Endothelial cell (in vitro differentiated cells): ENCODE measurements around the gene JPH3. TPM values are rescaled to one million over a fixed set of nuclear protein-coding genes. Genes with fewer than 3 reads are reported as not detected.

Source experiments
- DNase-seq: peaks from one replicate; pipeline ENCODE4 v3.0.0; 2021; ENCODE audit warnings: low spot score
- H3K27ac Mint-ChIP-seq: one replicate; pipeline ENCODE4 v1.8.0; 2021; ENCODE audit warnings: mixed read lengths, inconsistent platforms; ENCODE audit not compliant: unreplicated experiment
- H3K27me3 Mint-ChIP-seq: one replicate; pipeline ENCODE4 v1.8.0; 2021; ENCODE audit warnings: mild to moderate bottlenecking, moderate library complexity, mixed read lengths, inconsistent platforms; ENCODE audit not compliant: unreplicated experiment
- H3K36me3 Mint-ChIP-seq: one replicate; pipeline ENCODE4 v1.8.0; 2021; ENCODE audit warnings: mild to moderate bottlenecking, low read depth, mixed read lengths, inconsistent platforms; ENCODE audit not compliant: unreplicated experiment
- H3K4me1 Mint-ChIP-seq: one replicate; pipeline ENCODE4 v1.8.0; 2021; ENCODE audit warnings: mild to moderate bottlenecking, mixed read lengths, inconsistent platforms; ENCODE audit not compliant: unreplicated experiment
- H3K4me3 Mint-ChIP-seq: one replicate; pipeline ENCODE4 v1.8.0; 2021; ENCODE audit warnings: mild to moderate bottlenecking, mixed read lengths, inconsistent platforms; ENCODE audit not compliant: unreplicated experiment
- H3K9me3 Mint-ChIP-seq: one replicate; pipeline ENCODE4 v1.8.0; 2021; ENCODE audit warnings: mixed read lengths, inconsistent platforms; ENCODE audit not compliant: unreplicated experiment
- CTCF ChIP-seq: fragments of 200-600 bp; sonication (generic); IDR thresholded peaks from one replicate; pipeline ENCODE4 v1.5.0; 2021; ENCODE audit warnings: antibody characterized with exemption; ENCODE audit not compliant: unreplicated experiment
- total RNA-seq: library from RNA; stranded (reverse); fragmentation: NEBNext Ultra II Directional; extraction: Animal tissue kit (Norgen Biotek cat#: 25700); gene quantifications from one replicate; pipeline ENCODE4 v1.2.1, GENCODE V29; 2021; ENCODE audit not compliant: unreplicated experiment

JPH3 gene
- total RNA-seq, 1 donor from 2014 or later = 19.1 TPM

DNA sequence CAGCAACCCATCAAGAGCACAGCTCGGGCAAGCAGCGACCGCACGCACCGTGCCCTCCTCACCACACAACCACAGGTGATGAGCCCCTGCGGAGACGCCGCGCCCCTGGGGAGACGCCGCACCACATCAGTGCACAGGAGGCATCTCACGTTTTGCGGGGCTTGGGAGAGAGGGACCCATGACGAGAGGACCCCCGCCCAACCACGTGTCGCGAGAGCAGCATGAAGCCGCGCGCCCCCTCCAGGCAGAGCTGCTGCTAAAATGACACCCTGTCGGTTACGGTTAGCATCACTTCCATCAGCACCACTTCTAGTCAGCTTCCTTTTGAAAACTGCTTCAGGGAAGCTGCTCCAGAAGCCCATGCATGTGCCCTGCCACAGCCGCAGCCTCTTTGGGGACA, 118.1 kb downstream of the JPH3 start:
- TF ChIP-seq CTCF = no peak
- Mint-ChIP-seq H3K27me3 (peaks cover 5% of the 10 kb centered on the region), H3K9me3 (no peaks in the 10 kb centered on the region), H3K4me1 (peaks cover 5% of the 10 kb centered on the region), H3K4me3 (no peak overlapping the region), H3K36me3 (peaks cover 51% of the 10 kb centered on the region), H3K27ac (no peak overlapping the region)
- DNase-seq = no peak

DNA sequence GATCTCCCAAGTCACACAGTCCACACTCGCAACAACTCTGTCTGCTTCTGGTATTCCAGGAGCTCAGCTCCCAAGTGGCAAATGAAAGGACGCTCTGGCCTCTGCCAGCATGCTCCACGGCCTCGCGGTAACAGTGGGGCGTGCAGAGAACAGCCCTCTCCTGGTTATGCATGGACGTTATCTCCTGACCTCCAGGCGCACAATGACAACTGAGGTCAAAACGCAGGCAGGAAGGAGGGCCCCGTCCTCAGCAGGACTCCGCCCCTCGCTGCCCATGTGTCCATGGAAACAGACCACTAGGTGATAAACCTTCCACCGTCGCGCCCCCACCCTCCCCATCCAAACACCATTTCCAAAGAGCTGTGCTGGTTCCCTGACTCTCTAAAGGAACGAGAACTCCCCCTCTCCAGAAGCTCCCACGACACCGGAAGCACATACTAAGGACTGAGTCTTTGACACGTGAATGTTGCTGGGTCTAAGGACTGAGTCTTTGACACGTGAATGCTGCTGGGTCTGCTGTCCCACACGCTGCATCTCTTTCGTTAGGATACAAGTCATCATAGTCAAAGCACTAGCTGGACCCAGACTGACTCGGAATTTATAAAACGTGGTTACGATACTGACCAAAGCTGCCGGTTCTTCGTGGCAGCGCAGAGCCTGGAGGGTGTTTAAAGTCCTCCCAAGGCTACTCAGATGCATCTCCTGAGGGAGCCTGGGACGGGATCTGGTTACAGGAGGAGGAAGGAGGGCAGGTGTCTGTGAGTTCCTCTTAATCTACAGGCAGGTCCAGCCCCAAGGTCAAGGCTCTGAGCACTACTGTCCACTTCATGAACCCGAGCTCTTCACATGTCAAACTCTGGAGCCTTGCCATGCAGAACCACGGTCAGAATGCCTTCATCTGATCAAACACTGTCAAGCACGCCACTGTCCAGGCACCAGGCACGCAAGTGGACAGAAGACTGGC, 119.6 kb downstream of the JPH3 start:
- Mint-ChIP-seq H3K4me3 (peak overlapping the region; percentile 39), H3K36me3 (peaks cover 50% of the 10 kb centered on the region), H3K4me1 (peaks cover 8% of the 10 kb centered on the region), H3K27ac (no peak overlapping the region), H3K27me3 (peaks cover 6% of the 10 kb centered on the region), H3K9me3 (no peaks in the 10 kb centered on the region)
- DNase-seq = no peak
- TF ChIP-seq CTCF = no peak

DNA sequence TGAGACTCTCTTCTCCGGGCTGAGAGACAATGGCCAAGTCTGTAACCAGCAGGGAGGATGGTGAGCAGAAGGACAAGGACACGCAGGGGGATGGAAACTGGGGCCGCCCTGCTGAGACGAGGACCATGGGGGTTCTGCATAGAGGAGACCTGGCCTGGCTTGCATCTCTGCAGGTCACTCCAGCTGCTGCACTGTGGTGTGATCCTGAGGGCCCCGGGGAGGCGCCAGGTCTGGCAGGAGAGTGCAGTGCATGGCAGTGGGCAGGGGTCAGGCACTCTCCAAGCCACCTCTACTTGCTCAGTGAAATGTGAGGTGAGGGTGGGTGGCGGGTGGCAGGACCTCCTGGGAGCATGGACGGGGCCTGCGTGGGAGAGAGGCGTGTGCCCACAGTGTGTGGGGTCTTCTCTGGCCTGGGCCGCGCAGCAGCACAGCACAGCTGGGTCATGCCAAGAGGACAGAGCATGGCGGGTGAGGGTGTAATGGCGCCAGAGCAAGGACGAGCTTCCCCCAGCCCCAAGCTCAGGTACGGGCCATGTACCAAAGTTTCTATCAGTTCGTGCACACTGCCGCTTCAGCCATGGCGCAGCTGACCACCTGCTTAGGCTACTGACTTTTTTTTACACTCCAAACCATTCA, 120.4 kb downstream of the JPH3 start:
- H3K4me1 Mint-ChIP-seq = peaks cover 15% of the 10 kb centered on the region
- peaks cover 6% of the 10 kb centered on the region for H3K27me3 Mint-ChIP-seq
- H3K4me3 Mint-ChIP-seq = no peak overlapping the region
- H3K36me3 Mint-ChIP-seq = peaks cover 52% of the 10 kb centered on the region
- no peak for DNase-seq
- TF ChIP-seq CTCF = no peak
- no peak overlapping the region for H3K27ac Mint-ChIP-seq
- H3K9me3 Mint-ChIP-seq = no peaks in the 10 kb centered on the region

- DNase-seq = no peak
- Mint-ChIP-seq H3K36me3 (peaks cover 50% of the 10 kb centered on the region), H3K27ac (no peak overlapping the region), H3K4me1 (peaks cover 20% of the 10 kb centered on the region), H3K9me3 (no peaks in the 10 kb centered on the region), H3K4me3 (no peak overlapping the region), H3K27me3 (peaks cover 6% of the 10 kb centered on the region)
- TF ChIP-seq CTCF = no peak
These were observed 120.9 kb downstream of the JPH3 start for GRCh38 chr16:87723226-87723623.
